GM20431 (cell line): ENCODE data around the gene SERPINB1.
"Not testable (repeated sequence)": the region's sequence is repeated elsewhere in the genome, so short reads cannot be mapped to it uniquely, and the experiment has no call there.

Experiments used
- in situ Hi-C: fragments of 300-500 bp; cut with MseI, MboI; formaldehyde crosslinking; loops from one replicate; pipeline ENCODE4 v1.15.0; 2020; ENCODE audit warnings: low sequenced_read_pairs; ENCODE audit not compliant: unreplicated experiment

Gene SERPINB1

DNA sequence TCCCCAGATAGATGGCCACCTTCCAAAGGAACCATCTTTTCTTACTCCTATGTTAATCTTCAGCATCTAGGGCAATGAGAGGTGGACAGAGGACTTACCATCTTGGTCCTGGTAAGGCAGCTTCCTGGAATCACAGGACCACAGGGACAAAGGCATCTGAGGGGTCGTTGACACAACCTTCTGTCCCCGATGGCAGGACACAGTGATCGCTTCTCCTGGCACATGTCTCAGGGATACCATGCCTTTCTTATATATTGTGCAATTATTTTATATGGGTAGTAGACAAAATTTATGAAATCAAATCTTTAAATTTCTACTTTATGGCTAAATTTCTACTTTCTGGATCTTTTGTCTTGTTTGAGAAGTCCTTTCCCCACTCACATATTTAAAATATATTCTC is 20.1 kb downstream of the SERPINB1 start:
- in situ Hi-C loops, result no loop called here

- in situ Hi-C loops, result no loop called here
Measured at GRCh38 chr6:2820415-2820814, 21.2 kb downstream of the SERPINB1 start.

- in situ Hi-C loops, result no loop called here
Measured at GRCh38 chr6:2819978-2820377, 21.7 kb downstream of the SERPINB1 start.

DNA sequence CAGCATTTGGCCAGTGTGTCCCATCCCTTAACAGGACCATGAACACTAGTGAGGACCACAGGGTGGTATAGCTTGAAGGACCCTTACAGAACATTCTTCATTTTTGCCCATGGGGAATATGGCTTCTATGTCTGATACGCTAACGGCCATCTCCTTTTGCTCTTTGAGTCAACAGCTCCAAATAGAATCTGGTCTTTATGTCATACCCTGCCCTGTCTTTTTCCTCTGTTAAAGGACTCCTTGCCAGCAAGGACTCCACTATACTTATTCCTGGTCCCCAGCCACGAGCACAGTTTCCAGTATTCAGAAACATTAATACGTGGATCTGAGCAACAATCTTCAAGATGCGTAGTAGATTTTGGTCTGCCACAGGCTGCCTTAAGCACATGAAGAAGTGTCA is 22.5 kb downstream of the SERPINB1 start:
- in situ Hi-C loops, result no loop called here

DNA sequence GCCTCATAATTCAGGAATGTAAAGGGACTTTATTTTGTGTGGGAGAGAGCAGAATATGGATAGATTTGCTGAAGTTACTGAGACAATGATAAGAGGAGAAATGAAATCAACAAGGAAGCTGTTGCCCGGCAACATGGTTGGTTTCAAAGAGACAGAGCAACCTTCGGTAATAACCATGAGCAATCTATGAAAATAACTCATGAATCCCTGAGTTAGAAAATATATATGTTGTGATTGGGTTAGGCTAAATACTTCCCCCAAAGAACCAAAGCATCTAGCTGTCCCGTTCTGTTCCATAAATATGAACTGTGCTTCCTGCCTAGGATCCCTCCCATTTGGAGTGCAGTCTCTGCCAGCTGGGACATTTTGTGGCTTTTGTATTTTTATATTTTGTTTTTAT is 23.1 kb downstream of the SERPINB1 start:
- in situ Hi-C loops, result no loop called here

DNA sequence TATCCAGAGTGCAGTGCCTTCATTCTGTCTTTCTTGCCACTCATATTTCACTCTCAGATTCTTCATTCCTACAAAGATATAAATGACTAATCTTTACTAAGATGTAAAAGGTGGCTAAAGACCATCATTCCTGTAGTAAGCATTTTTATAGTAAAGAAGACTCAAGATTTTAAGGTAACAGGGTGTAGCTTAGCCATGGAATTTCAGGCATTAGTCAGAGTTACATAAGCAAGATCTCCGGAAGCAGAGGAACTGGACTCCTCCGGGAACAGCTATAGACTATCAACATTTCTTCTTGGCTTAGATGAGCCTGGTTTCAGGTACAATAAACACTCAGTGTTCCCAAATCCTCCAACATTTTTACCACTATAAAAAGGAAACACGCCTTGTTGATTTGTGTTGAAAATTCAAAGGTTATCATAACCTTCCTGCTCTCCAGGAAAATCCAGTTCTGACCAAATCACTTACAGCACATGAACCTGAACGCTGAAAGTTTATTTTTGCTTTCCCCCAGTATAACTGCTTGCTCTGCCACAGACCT is 23.7 kb downstream of the SERPINB1 start:
- in situ Hi-C loops, result no loop called here

DNA sequence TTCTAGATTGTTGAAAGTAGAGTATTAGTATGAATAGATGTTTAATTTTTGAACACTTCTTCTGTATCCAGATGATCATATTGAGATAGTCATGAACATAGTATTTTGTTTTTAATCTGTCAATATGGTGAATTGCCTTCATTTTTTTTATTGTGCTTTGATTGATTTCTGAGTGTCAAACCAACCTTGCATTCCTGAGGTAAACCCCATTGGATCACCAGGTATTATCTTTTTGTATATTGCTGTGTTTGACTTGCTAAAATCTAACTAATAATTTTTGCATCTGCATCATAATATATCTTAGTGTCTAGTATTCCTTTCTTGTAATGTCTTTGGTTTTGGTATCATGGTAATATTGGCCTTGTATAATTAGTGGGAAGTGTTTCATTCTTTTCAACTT is 25.5 kb downstream of the SERPINB1 start:
- in situ Hi-C loops, result no loop called here

DNA sequence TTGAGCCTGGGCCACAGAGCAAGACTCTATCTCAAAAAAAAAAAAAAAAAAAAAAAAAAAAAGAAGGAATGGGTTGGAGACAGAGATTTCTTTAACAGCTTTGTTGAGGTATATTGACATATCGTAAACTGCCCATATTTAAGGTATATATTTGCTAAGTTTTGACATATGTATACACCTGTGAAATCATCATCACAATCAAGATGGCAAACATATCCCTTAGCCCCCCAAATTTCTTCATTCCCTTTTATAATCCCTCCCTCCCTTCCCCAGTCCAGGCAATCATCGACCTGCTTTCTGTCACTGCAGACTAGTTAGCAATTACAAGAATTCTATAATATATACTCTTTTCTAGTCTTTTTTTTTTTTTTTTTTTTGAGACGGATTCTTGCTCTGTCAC is 29.0 kb downstream of the SERPINB1 start:
- in situ Hi-C loops, result no loop called here

- in situ Hi-C loops, result no loop called here
Measured at GRCh38 chr6:2810092-2810671, 31.5 kb downstream of the SERPINB1 start.

GRCh38 chr6:2809015-2809414 is 32.6 kb downstream of the SERPINB1 start:
- in situ Hi-C loops, result no loop called here

GRCh38 chr6:2807342-2808090 is 34.1 kb downstream of the SERPINB1 start:
- in situ Hi-C loops, result no loop called here

- in situ Hi-C loops, result no loop called here
Measured at GRCh38 chr6:2806644-2807043, 35.0 kb downstream of the SERPINB1 start.

- in situ Hi-C loops, result no loop called here
Measured at GRCh38 chr6:2805031-2805430, 36.6 kb downstream of the SERPINB1 start.

- in situ Hi-C loops, result no loop called here
Measured at GRCh38 chr6:2804516-2804915, 37.1 kb downstream of the SERPINB1 start.

GRCh38 chr6:2803731-2804429 is 37.8 kb downstream of the SERPINB1 start:
- in situ Hi-C loops, result no loop called here

GRCh38 chr6:2802521-2803060 is 39.1 kb downstream of the SERPINB1 start:
- in situ Hi-C loops, result no loop called here

DNA sequence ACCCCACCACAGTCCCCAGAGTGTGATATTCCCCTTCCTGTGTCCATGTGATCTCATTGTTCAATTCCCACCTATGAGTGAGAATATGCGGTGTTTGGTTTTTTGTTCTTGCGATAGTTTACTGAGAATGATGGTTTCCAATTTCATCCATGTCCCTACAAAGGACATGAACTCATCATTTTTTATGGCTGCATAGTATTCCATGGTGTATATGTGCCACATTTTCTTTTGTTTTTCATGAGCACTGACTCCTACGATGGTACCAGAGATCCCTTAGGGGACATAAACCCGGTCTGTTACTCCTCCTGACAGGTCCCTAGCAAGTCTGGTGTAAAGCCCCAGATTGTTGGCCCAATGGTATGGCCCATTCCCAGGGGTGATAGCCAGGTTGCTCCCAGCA is 40.0 kb downstream of the SERPINB1 start:
- in situ Hi-C loops, result not testable (repeated sequence)

DNA sequence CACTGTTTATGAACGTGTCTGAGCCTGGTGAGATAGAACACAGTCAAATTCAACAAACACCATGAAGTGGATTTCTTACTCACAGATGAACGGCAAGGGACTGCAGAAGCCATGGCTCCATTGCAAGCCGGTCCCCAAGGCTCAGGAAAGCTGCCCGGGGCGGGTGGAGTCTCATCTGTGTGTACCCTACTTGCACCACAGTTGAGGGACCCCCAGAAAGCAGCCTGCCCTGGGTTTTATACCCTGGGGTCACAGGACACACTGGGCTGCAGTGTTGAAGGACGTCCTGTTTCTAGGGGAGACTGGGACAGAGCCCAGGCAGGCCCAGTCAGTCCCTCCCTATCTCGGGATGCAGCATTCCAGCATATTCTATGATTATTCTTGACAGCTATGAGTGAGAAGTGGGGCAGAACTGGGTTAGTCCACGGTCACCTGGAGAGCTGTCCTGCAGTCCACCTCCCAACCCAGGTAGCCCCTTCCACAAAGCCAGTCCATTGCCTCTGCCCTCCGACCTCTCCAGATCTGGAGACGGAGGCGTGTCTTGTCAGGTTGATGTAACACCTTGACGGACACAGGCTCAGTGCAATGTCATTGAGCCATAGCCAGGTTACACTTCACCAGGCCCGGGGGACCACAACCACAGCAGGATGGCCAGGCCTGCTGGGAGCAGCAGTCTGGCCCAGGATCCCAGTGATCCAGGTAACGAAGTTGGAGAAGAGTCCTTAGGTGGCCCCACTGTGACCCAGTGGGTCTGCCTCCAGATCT is 40.9 kb downstream of the SERPINB1 start:
- in situ Hi-C loops, result no loop called here

GRCh38 chr6:2799936-2800527 is 41.6 kb downstream of the SERPINB1 start:
- in situ Hi-C loops, result no loop called here
